GM12874 (cell line): ENCODE data around the gene RAD18.

Experiments
- CTCF ChIP-seq: IDR thresholded peaks from 2 replicates; pipeline ENCODE4 v1.5.1; 2011; ENCODE audit warnings: low read depth, mild to moderate bottlenecking, control low read depth, low read length, moderate library complexity; ENCODE audit not compliant: insufficient read depth

RAD18 gene

GRCh38 chr3:8914491-8914890 lies 48.8 kb downstream of the RAD18 start:
- no peak for TF ChIP-seq CTCF

GRCh38 chr3:8911781-8912180 lies 51.5 kb downstream of the RAD18 start:
- no peak for TF ChIP-seq CTCF

- TF ChIP-seq CTCF = no peak
These were observed 54.1 kb downstream of the RAD18 start for GRCh38 chr3:8909160-8909559.

- no peak for TF ChIP-seq CTCF
These were observed 60.1 kb downstream of the RAD18 start for GRCh38 chr3:8903191-8903590.

- TF ChIP-seq CTCF = no peak
These were observed 62.4 kb downstream of the RAD18 start for GRCh38 chr3:8900869-8901268.

GRCh38 chr3:8899876-8900460 lies 63.3 kb downstream of the RAD18 start:
- TF ChIP-seq CTCF = no peak

GRCh38 chr3:8895829-8896228 lies 67.4 kb downstream of the RAD18 start:
- TF ChIP-seq CTCF = no peak

- no peak for TF ChIP-seq CTCF
These were observed 70.3 kb downstream of the RAD18 start for GRCh38 chr3:8893001-8893400.
